ENCODE measurements around the gene LAMC3.

The LAMC3 gene

DNA sequence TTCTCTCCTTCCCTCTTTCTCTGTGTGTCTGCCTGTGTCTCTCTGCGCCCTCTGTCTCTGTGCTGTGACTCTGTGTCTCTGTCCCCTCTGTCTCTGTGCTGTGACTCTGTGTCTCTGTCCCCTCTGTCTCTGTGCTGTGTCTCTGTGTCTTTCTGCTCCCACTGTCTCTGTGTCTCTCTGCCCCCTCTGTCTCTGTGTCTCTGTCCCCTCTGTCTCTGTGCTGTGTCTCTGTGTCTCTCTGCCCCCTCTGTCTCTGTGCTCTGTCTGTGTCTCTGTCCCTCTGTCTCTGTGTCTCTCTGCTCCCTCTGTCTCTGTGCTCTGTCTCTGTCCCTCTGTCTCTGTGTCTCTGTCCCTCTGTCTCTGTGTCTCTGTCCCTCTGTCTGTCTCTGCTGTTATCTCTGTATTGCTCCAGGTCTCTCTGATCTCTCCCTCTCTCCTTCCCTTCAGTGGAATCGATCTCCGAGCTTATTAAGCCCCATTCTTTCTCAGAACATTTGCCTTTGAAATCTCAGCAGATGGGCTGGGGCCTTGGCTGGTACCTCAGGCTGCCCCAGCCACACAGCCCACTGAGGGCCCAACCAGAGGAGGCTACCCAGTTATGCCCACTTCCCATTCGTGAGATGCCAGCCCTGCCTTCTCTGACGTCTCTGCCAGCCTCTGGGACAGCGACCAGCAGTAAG lies 36.6 kb upstream of the LAMC3 start:
- Mint-ChIP-seq H3K27me3 (peaks cover 31 to 60% of the 10 kb centered on the region in 2 donors), H3K9me3 (no peaks in the 10 kb centered on the region), H3K4me3 (no peak overlapping the region), H3K27ac (no peak overlapping the region), H3K4me1 (ENCODE audit: low read depth in 2 of 2) (peaks cover 0 to 3% of the 10 kb centered on the region in 2 donors), H3K36me3 (ENCODE audit: insufficient read depth) (peaks cover 6% of the 10 kb centered on the region)
- no peak for ATAC-seq (replicated peaks)
- DNase-seq: no peak

DNA sequence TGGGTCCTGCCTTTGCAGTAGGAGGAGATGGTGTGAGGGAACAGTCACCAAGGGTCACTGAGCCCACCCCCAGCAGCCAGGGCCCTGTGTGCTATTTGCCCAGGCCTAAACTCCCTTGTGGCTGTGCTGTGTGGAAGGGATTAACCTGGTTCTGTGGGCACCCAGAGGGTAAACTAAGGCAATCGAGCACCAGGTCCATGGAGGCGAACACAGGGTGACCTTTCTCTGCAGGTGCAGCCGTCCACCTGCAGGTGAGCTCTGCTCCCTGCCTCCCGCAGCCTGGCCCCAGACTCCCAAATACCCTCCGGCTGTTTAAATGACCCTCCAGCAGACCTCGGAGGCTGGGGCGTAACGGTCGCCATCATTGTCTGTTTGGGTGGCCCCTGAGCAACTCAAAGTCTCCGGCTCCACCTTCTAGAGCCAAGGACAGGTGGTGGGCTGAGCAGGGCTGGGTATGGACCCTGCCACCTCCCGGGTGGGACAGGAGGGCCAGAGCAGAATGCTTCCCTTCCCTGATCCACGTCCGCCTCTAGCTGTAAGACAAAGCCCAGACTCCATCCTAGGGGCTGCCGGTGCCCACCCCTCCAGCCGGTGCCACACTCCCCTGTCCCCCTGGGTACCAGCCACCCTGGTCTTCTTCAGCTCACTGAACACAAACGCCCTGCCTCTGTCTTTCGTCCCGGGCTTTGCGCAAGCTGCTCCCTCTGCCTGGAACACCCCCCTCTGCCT lies 35.9 kb upstream of the LAMC3 start:
- no peak overlapping the region for H3K4me3 Mint-ChIP-seq
- no peak for DNase-seq
- peaks cover 0 to 3% of the 10 kb centered on the region in 2 donors for H3K4me1 Mint-ChIP-seq (ENCODE audit: low read depth in 2 of 2)
- peaks cover 6% of the 10 kb centered on the region for H3K36me3 Mint-ChIP-seq (ENCODE audit: insufficient read depth)
- H3K27ac Mint-ChIP-seq: no peak overlapping the region
- H3K27me3 Mint-ChIP-seq: peaks cover 33 to 64% of the 10 kb centered on the region in 2 donors
- ATAC-seq (replicated peaks): no peak
- H3K9me3 Mint-ChIP-seq: no peaks in the 10 kb centered on the region

DNA sequence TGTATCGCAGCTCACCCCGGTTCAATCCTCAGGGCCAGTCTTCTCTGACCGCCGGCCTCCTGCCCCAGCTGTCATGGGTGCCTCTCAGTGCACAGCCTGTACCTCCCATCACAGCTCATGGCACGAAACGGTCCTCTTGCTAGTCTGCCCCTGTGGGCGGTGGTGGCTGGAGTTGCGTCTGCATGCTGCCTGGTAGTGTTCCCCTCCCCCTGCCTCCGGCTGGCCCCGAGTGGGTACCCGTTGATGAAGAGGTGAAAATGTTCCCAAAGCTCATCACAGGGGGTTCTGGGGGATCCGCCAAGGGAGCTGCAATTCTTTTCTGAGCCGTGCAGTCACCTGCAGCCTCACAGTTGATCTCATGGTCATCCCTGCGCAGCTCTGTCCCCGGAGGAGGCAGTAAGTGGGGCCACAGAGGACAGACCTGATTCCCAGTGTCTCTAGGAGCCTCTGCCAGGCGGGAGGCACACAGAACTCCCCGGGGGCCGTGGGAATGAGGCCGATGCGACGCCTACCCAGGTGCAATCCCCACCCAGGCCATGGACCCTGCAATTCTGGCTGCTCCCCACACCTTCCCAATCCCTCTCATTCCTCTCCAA lies 35.2 kb upstream of the LAMC3 start:
- peaks cover 33 to 64% of the 10 kb centered on the region in 2 donors for H3K27me3 Mint-ChIP-seq
- DNase-seq: no peak
- H3K27ac Mint-ChIP-seq: no peak overlapping the region
- H3K9me3 Mint-ChIP-seq: no peaks in the 10 kb centered on the region
- H3K36me3 Mint-ChIP-seq (ENCODE audit: insufficient read depth): peaks cover 6% of the 10 kb centered on the region
- H3K4me1 Mint-ChIP-seq (ENCODE audit: low read depth in 2 of 2): peaks cover 0 to 3% of the 10 kb centered on the region in 2 donors
- ATAC-seq (replicated peaks): no peak
- H3K4me3 Mint-ChIP-seq: no peak overlapping the region

DNA sequence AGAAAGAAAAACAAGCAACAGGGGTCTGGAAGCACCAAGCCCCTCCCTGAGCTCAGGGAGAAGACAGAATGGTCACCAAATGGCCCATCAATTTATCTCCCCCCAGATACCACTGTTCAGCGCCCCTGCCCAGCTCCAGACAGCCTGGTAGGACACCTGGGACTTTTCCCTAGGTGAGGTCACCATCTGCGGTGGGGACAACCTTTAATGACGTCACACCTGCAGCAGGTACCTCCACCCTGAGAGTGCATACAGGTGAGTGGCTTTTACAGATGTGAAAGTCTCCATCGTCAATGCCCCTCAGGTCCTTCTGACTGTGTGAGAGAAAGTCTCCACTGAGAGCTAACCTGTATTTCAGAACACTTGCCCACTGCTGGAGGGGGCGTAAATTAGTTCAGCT lies 34.3 kb upstream of the LAMC3 start:
- ATAC-seq (replicated peaks) (no peak), DNase-seq (no peak)
- H3K27ac Mint-ChIP-seq: no peak overlapping the region
- H3K36me3 Mint-ChIP-seq (ENCODE audit: insufficient read depth): peaks cover 6% of the 10 kb centered on the region
- peaks cover 33 to 66% of the 10 kb centered on the region in 2 donors for H3K27me3 Mint-ChIP-seq
- no peaks in the 10 kb centered on the region for H3K9me3 Mint-ChIP-seq
- no peak overlapping the region for H3K4me3 Mint-ChIP-seq
- H3K4me1 Mint-ChIP-seq (ENCODE audit: low read depth in 2 of 2): peaks cover 0 to 3% of the 10 kb centered on the region in 2 donors

DNA sequence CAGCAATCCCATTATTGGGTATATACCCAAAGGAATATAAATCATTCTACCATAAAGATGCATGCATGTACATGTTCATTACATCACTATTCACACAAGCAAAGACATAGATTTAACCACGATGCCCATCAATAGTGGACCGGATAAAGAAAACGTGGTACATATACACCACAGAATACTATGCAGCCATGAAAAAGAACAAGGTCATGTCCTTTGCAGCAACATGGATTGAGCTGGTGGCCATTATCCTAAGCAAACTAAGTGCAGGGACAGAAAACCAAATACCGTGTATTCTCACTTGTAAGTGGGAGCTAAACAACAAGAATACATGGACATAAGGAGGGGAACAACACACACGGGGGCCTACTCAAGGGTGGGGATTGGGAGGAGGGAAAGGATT lies 33.8 kb upstream of the LAMC3 start:
- Mint-ChIP-seq H3K9me3 (no peaks in the 10 kb centered on the region), H3K36me3 (ENCODE audit: insufficient read depth) (peaks cover 6% of the 10 kb centered on the region), H3K27ac (no peak overlapping the region), H3K4me1 (ENCODE audit: low read depth in 2 of 2) (peaks cover 0 to 3% of the 10 kb centered on the region in 2 donors), H3K27me3 (peaks cover 36 to 71% of the 10 kb centered on the region in 2 donors), H3K4me3 (no peak overlapping the region)
- ATAC-seq (replicated peaks): no peak
- DNase-seq: no peak

DNA sequence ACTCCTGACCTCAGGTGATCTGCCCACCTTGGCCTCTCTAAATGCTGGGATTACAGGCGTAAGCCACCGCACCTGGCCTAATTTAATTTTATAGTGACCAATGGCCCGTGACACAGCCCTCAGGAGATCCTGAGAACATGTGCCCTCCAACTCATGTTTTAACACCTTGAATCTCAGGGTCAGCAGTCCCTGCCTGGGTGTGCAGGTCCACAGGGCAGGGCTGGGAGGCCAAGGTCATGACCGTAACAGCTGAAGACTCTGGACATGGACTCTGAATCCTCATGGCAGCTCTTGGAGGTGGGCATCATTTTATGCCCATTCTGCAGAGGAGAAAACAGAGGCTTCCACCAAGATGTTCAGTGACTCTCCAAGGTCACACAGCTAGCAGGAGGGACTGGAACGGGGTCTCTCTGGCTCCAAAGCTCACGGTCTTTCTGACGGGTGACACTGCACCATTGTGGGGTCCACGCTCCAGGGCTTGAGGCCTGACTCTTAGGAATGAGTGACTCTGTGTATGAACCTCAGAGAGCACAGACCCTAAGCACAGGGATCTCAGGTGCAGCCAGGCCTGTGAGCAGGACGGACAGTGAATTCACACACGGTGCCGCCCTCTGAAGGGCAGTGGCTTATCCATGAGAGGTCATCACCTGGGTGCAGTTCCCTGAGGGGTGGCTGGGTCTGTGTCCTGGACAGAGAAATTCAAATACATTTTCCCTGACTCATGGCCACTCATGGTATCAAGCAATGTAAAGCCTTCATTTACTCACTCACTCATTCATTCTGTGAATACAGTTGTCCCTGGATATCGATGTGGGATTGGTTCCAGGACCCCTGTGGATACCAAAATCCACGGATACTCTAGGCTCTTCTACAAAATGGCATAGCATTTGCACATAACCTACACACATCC lies 32.8 kb upstream of the LAMC3 start:
- H3K4me3 Mint-ChIP-seq: no peak overlapping the region
- H3K27me3 Mint-ChIP-seq: peaks cover 38 to 70% of the 10 kb centered on the region in 2 donors
- no peak for DNase-seq
- H3K36me3 Mint-ChIP-seq (ENCODE audit: insufficient read depth): peaks cover 6% of the 10 kb centered on the region
- no peak for ATAC-seq (replicated peaks)
- H3K9me3 Mint-ChIP-seq: no peaks in the 10 kb centered on the region
- no peak overlapping the region for H3K27ac Mint-ChIP-seq
- H3K4me1 Mint-ChIP-seq (ENCODE audit: low read depth in 2 of 2): peaks cover 0 to 3% of the 10 kb centered on the region in 2 donors

DNA sequence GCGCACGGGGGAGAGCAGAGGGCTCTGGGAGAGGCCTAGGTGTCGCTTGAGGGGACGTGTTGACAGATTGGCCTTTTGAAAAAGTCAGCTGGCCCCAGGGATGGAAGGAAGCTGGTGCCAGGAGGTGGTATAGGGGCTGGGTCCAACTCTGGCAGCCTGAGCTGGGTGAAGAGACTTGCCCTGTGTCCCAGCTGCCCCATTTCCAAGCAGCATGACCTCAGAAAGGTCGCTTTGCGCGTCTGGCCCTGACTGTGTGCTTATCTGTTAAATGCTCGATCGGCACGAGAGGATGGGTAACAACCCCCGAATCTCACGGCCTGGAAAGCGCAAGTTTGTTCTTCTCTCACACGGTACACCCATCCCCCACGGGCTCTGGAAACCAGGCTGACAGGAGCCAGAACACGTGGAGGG lies 31.2 kb upstream of the LAMC3 start:
- H3K4me3 Mint-ChIP-seq: no peak overlapping the region
- H3K27ac Mint-ChIP-seq: no peak overlapping the region
- H3K4me1 Mint-ChIP-seq (ENCODE audit: low read depth in 2 of 2): no peaks in the 10 kb centered on the region
- H3K9me3 Mint-ChIP-seq: no peaks in the 10 kb centered on the region
- DNase-seq: no peak
- H3K27me3 Mint-ChIP-seq: peaks cover 25 to 64% of the 10 kb centered on the region in 2 donors
- peaks cover 3% of the 10 kb centered on the region for H3K36me3 Mint-ChIP-seq (ENCODE audit: insufficient read depth)
- no peak for ATAC-seq (replicated peaks)

DNA sequence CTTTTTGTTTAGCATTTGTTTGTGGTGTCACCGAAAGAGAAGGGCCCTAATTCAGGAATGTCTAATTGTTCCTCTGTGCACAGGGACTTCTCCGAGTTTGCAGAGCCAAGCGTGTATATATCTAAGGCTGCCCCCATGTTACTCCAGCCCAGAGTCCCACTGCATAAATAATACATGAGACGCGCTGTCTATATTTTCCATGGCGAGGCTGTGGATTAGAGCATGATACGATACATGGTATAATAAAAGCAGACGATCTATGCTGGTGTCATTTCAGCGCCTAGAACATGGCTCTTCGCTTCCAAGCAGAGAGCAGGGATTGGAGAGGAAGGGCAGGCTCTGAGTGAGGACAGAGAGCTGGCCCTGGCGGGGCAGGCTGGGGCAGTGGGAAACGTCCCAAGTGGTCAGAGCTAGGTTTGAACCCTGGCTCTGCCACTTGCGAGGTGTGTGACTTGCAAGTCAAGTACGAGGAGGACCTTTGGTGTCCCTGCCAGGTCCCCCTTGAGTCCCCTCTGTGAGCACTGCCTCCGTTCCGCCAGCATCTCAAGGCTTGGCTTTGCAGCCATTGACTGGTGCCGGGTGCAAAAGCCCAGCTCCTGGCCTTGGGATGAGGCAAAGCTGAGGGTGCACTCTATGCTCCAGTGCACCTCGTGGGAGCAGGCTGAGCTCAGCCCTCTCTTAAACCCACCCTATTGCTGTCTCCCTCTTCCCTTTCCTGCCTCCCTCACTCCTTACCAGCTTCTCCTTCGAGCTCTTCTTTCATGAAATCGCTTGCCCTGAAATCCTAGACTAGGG lies 29.2 kb upstream of the LAMC3 start:
- Mint-ChIP-seq H3K9me3 (no peaks in the 10 kb centered on the region), H3K27me3 (peaks cover 22 to 57% of the 10 kb centered on the region in 2 donors), H3K36me3 (ENCODE audit: insufficient read depth) (no peaks in the 10 kb centered on the region), H3K27ac (no peak overlapping the region), H3K4me3 (no peak overlapping the region), H3K4me1 (ENCODE audit: low read depth in 2 of 2) (no peaks in the 10 kb centered on the region)
- DNase-seq: no peak
- no peak for ATAC-seq (replicated peaks)

DNA sequence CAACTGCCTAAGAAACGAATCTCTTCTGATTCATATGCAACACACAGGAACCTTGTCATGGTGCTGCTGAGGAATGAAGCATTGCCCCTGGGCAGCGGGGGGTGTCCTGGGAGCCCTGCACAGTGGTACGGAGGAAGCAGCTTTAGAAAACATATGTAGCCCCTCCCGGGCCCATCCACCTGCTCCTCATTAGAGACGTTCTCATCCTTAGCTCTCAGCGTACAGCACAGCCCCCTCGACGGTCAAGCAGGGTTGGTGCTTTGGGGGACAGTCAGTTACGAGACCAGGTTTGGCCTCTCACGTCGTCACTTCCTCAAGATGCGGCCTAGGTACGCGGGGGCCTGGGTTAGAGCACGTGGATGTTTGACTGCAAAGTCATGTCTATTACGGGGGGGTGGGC lies 28.4 kb upstream of the LAMC3 start:
- Mint-ChIP-seq H3K4me3 (no peak overlapping the region), H3K36me3 (ENCODE audit: insufficient read depth) (no peaks in the 10 kb centered on the region), H3K9me3 (no peaks in the 10 kb centered on the region), H3K27me3 (peaks cover 22 to 58% of the 10 kb centered on the region in 2 donors), H3K27ac (no peak overlapping the region), H3K4me1 (ENCODE audit: low read depth in 2 of 2) (no peaks in the 10 kb centered on the region)
- ATAC-seq (replicated peaks) (no peak), DNase-seq (no peak)

DNA sequence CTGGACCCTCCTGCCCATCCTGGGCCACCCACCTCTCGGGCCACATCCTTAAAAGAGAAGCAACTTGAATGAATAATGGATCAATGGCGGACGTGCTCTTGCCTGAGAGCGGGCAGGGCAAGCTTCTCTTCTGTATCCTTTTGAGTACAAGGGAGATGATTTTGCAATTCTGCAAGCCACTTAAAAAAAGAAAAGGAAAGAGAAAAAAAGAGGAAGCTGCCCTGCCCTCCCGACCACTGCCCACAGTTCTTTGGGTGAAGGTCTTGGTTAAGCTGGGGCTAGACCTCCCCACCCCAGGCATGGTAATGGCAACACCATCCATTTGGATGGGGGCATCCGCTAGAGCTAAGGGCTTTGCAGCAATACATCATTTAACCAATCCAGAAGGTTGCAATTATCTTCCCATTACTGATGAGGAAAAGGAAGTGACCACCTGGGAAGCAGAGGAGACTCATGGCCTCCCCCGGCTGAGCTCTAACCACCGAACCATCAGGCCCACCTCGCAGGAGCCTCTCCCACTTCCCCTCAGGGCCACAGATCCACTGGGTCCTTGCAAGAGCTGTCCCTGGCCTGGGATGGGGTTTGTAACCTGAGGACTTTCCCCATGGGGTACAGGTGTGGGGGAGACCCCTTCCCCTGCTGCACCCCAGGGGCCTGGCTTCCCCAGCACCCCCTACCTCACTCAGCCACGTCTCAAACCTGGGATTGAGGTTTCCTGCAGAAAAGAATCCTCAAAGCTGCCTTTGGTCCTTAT lies 27.8 kb upstream of the LAMC3 start:
- Mint-ChIP-seq H3K9me3 (no peaks in the 10 kb centered on the region), H3K36me3 (ENCODE audit: insufficient read depth) (peaks cover 2% of the 10 kb centered on the region), H3K27ac (no peak overlapping the region), H3K4me3 (no peak overlapping the region), H3K27me3 (peaks cover 25 to 64% of the 10 kb centered on the region in 2 donors), H3K4me1 (ENCODE audit: low read depth in 2 of 2) (no peaks in the 10 kb centered on the region)
- no peak for ATAC-seq (replicated peaks)
- DNase-seq: no peak

DNA sequence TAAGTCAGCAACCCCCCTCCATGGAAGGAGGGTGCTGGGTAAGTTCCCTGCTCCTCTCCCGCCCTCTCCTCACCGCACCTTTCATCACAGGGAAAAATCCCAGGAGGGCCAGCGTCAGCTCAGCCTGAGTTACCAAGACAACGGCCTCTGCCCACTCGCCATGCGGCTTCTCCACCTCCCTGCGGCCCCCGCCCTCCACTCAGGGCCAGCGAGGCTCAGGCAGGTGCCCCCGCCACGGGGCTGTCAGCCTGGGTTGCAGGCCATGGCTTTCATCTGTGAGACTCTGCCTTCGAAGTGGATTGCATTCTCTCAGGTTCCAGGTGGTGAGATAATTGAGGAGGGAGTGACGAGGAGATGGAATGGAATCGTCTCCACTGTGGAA lies 27.2 kb upstream of the LAMC3 start:
- no peak for ATAC-seq (replicated peaks)
- H3K27ac Mint-ChIP-seq: no peak overlapping the region
- H3K27me3 Mint-ChIP-seq: peaks cover 26 to 68% of the 10 kb centered on the region in 2 donors
- peaks cover 5% of the 10 kb centered on the region for H3K36me3 Mint-ChIP-seq (ENCODE audit: insufficient read depth)
- H3K9me3 Mint-ChIP-seq: no peaks in the 10 kb centered on the region
- no peak for DNase-seq
- no peaks in the 10 kb centered on the region for H3K4me1 Mint-ChIP-seq (ENCODE audit: low read depth in 2 of 2)
- H3K4me3 Mint-ChIP-seq: no peak overlapping the region

DNA sequence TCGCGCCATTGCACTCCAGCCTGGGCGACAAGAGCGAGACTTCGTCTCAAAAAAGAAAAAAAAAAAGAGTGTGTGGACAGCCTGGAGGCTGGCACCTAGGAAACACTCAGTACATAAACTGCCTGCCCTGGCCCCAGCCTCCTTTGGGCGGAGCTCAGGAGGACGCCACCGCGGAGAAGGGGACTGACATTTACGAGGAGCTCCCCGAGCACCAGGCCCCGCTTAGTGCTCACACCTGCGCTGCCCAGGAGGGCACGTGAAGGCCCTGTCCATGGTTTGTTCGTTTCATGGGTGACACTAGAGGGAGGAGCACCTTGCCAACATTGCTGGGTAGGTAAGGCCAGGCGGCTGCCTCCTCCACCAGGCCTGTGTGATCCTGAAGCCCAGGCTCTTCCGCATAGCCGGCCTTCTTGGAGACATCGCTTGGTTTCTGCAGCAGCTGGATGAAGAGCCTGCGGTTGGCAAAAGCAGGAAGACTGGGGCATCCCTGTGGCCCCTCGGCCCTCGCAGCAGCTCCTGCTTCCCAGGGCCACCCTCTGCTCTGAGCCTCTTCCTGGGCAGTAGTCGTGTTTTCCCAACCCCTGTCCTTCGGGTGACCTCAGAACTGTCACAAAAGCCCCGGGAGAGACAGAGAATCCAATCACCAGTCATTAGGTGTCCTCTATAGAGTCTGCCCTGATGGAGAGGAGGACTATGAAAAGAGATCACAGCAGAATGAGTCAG lies 26.2 kb upstream of the LAMC3 start:
- Mint-ChIP-seq H3K36me3 (ENCODE audit: insufficient read depth) (peaks cover 5% of the 10 kb centered on the region), H3K9me3 (no peaks in the 10 kb centered on the region), H3K4me3 (no peak overlapping the region), H3K4me1 (ENCODE audit: low read depth in 2 of 2) (no peaks in the 10 kb centered on the region), H3K27me3 (peaks cover 20 to 58% of the 10 kb centered on the region in 2 donors), H3K27ac (no peak overlapping the region)
- DNase-seq: no peak
- ATAC-seq (replicated peaks): no peak

Measured in effector memory CD8-positive, alpha-beta T cell (primary cell).